ENCODE results near the gene MANSC1. TPM values are rescaled to one million over a fixed set of nuclear protein-coding genes. Genes with fewer than 3 reads are reported as not detected.

The MANSC1 gene
- total and polyA plus RNA-seq, 2 of the 13 experiments (the other 11 are each of a cell fraction or from before 2014, with no cell fraction given), result 1.9 to 4.2 TPM

DNA sequence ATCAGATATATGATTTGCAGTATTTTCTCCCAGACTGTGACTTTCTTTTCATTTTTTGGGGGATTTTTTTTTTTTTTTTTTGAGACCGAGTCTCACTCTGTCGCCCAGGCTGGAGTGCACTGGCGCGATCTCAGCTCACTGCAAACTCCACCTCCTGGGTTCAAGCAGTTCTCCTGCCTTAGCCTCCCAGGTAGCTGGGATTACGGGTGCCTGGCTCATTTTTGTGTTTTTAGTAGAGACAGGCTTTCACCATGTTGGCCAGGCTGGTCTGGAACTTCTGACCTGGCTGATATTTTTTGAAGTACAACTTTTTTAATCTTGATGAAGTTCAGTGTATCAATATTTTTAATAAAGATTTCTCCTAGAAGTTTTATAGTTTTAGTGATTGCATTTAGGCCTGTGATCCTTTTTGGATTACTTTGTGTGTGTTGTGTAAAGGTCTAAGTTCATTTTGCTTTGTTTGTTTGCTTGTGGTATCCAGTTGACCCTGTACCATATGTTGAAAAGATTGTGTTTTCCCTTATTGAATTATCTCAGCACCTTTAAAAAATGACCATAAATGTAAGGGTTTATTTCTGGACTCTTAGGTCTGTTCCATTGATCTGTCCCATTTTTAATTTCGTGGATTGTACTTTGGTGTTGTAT is 31.0 kb upstream of the MANSC1 start (continued):
- TF ChIP-seq TCF7 (IDR thresholded peaks at IDR 0.05; ENCODE audit: low read depth) (peak; percentile 37; the same call in 1 of the 2 replicates), NCOR1 (IDR thresholded peaks at IDR 0.05; ENCODE audit: borderline replicate concordance, low read length) (peak; percentile 72), NR0B2 (CRISPR knock-in tag; IDR thresholded peaks at IDR 0.05) (no peak), ATF3 (CRISPR knock-in tag; IDR thresholded peaks at IDR 0.05) (no peak), ZNF17 (CRISPR knock-in tag; IDR thresholded peaks at IDR 0.05) (no peak), ZBTB38 (CRISPR knock-in tag; IDR thresholded peaks at IDR 0.05) (peak; percentile 59; the same call in 1 of the 2 replicates), KMT2B (CRISPR knock-in tag; IDR thresholded peaks at IDR 0.05) (peak; percentile 21; the same call in 1 of the 2 replicates), GFI1 (CRISPR knock-in tag; IDR thresholded peaks at IDR 0.05; ENCODE audit: borderline replicate concordance) (peak; percentile 30; the same call in 1 of the 2 replicates), ZNF382 (CRISPR knock-in tag; IDR thresholded peaks at IDR 0.05; ENCODE audit: borderline replicate concordance) (no peak), ZNF160 (CRISPR knock-in tag; IDR thresholded peaks at IDR 0.05) (no peak), AHDC1 (CRISPR knock-in tag; IDR thresholded peaks at IDR 0.05; ENCODE audit: borderline replicate concordance) (peak; percentile 86; the same call in 1 of the 2 replicates), MED1 (CRISPR knock-in tag; IDR thresholded peaks at IDR 0.05) (peak; percentile 68; the same call in 1 of the 2 replicates)
- TF ChIP-seq, protein P1, sequence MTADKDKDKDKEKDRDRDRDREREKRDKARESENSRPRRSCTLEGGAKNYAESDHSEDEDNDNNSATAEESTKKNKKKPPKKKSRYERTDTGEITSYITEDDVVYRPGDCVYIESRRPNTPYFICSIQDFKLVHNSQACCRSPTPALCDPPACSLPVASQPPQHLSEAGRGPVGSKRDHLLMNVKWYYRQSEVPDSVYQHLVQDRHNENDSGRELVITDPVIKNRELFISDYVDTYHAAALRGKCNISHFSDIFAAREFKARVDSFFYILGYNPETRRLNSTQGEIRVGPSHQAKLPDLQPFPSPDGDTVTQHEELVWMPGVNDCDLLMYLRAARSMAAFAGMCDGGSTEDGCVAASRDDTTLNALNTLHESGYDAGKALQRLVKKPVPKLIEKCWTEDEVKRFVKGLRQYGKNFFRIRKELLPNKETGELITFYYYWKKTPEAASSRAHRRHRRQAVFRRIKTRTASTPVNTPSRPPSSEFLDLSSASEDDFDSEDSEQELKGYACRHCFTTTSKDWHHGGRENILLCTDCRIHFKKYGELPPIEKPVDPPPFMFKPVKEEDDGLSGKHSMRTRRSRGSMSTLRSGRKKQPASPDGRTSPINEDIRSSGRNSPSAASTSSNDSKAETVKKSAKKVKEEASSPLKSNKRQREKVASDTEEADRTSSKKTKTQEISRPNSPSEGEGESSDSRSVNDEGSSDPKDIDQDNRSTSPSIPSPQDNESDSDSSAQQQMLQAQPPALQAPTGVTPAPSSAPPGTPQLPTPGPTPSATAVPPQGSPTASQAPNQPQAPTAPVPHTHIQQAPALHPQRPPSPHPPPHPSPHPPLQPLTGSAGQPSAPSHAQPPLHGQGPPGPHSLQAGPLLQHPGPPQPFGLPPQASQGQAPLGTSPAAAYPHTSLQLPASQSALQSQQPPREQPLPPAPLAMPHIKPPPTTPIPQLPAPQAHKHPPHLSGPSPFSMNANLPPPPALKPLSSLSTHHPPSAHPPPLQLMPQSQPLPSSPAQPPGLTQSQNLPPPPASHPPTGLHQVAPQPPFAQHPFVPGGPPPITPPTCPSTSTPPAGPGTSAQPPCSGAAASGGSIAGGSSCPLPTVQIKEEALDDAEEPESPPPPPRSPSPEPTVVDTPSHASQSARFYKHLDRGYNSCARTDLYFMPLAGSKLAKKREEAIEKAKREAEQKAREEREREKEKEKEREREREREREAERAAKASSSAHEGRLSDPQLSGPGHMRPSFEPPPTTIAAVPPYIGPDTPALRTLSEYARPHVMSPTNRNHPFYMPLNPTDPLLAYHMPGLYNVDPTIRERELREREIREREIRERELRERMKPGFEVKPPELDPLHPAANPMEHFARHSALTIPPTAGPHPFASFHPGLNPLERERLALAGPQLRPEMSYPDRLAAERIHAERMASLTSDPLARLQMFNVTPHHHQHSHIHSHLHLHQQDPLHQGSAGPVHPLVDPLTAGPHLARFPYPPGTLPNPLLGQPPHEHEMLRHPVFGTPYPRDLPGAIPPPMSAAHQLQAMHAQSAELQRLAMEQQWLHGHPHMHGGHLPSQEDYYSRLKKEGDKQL (CRISPR knock-in tag; IDR thresholded peaks at IDR 0.05; ENCODE audit: low read depth), result 0 out of 2 replicates have a peak, but pooled peaks have one; percentile 20
- TF ChIP-seq, protein P2, sequence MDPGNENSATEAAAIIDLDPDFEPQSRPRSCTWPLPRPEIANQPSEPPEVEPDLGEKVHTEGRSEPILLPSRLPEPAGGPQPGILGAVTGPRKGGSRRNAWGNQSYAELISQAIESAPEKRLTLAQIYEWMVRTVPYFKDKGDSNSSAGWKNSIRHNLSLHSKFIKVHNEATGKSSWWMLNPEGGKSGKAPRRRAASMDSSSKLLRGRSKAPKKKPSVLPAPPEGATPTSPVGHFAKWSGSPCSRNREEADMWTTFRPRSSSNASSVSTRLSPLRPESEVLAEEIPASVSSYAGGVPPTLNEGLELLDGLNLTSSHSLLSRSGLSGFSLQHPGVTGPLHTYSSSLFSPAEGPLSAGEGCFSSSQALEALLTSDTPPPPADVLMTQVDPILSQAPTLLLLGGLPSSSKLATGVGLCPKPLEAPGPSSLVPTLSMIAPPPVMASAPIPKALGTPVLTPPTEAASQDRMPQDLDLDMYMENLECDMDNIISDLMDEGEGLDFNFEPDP (CRISPR knock-in tag; conservative IDR thresholded peaks at IDR 0.05), result no peak

Data from HepG2 (cell line).